HCEC 1CT (cell line): ENCODE data around the gene C22orf23.
A peak's percentile ranks its signal among the peaks of the same experiment; 100 is the strongest.

Experiments
- DNase-seq: peaks from one replicate; pipeline ENCODE4 v3.0.0-alpha.2; 2017

C22orf23 gene

DNA sequence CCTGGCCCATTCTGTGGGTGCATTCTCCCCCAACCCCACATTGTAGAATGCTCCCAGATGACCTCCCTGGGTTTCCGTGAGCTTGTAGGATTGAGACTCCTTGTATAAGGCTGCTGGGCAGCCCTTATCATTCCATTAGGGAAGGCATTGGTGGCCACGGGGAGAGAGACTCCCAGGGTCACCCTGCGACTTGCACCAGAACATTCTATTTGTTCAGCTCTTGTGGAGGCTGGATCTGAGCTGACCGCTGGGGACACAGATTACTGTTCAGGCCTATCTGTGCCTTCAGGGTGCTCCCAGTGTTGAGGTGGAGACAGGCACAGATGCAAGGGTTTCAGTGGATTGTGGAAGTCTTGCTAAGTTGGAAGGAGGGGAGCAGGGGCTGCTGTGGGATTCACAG is 29.5 kb downstream of the C22orf23 start:
- DNase-seq = no peak

- DNase-seq = no peak
These were observed 31.2 kb downstream of the C22orf23 start for GRCh38 chr22:37922191-37922590.

DNA sequence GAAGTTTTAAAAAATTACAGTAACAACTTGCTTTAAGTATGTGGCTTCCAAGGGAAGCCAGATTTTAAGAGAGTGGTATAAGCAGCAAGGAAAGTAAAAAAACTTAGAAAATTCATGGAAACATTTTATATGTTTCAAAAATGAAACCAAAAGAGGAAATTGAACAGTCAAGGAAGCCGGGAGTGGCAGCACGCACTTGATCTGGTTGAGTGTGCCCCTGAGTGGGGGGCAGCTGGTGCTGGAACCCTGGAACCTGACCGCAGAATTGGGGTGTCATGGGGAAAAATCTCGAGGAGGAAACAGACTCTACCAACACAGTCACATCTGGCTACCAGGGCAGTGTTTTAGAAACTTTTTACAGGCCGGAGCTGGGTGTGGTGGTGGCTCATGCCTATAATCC is 33.3 kb downstream of the C22orf23 start:
- DNase-seq = no peak

DNA sequence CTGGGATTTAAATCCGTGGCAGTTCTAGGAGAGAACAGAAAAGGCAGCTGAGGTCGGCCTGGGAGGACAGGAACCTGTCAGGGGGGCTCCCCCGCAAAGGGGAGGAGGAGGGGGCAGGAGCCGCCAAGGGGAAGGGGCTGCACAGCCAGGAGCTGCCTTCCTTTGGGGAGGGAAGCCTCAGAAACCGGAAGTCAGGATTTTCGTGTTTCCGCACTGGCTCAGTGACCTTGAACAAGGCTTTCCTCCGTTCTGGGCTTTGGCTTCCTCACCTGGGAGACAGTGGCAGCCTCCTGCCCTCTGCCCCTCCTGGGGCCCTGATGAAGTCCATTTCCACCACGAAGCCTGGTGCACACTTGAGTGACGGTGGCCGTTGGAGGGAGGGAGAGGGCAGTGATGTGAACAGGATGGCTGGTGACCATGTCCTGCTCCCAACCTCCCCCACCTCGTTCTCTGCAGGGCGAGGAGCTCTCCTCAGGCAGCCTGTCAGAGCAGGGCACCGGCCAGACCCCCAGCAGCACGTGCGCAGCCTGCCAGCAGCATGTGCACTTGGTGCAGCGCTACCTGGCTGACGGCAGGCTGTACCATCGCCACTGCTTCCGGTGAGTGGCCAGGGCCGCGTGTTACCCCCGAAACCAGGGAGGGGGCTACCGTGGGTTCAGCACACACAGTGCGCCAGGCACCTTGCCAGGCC is 34.7 kb downstream of the C22orf23 start:
- DNase-seq = no peak

GRCh38 chr22:37917874-37918548 is 35.4 kb downstream of the C22orf23 start:
- no peak for DNase-seq

DNA sequence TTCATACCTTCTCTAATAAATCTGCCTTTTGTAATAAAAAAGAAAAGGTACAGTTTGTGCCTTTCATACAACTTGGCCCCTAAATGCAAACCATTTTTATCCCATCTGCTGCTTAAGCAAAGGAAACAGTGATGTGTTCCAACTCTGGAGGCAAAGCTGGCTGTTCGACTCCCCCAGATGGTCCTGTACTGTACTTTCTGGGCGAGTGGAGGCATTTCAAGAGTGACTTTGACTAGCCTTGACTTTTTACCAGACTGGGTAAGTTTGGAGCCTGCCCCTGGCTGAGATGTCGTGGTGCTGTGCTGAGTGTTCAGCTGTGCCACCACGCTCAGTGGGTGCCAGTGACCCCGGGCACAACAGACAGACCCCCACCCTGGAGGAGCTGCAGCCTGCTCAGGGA is 37.1 kb downstream of the C22orf23 start:
- DNase-seq = no peak

DNA sequence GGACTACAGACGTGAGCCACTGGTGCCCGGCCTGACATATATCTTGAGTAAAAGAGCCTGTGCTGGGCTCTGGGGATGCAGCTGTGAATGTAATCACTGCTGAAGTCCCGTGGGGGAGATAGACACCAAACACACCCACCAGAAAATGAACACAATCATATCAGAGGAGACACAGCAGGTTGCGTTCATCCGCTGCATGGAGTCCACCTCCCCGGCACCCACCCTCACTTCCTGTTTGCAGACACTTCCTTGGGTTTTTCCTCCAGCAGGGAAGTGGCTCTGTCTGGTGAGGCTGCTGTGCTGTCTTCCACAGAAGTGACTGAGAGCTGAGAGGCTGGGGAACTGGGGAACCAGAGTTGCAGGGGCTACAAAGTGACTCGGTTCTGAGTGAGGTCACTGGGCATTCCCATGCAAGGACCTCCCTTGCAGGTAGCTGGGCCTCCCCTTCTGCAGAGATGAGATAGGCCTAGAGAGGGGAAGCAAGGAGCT is 40.1 kb downstream of the C22orf23 start:
- DNase-seq = no peak

DNA sequence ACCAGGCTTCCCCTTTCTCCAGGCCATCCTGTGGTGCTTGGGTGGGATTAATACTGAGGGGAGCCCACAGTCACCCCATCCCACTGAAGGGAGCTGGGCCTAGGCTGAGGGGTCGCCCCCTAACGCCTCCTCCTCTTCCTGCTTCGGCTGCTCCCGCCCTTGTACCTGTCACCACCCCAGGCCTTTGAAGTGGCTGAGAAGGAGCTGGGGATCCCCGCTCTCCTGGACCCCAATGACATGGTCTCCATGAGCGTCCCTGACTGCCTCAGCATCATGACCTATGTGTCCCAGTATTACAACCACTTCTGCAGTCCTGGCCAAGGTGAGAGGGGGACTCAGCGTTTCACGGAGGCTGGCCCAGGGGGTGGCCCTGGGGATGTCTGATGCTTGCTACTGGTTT is 41.2 kb downstream of the C22orf23 start:
- no peak for DNase-seq

DNA sequence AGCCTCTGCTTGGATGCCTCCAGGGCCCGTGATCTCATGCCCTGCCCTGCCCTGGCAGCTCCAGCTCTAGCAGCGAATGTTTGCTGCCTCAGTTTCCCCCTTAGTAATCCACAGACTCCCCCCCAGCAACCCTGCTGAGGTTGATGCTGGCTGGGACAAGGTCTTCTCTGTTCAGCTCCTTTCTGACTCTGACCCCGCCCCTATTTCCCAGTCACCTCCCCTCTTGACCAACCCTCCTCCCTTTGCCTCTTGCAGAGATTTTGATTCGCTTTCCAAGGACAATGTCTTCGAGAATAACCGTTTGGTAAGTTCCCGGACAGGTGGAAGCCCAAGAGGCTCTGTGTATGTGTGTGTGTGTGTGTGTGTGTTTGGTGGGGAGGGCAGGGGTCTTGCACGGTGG is 41.7 kb downstream of the C22orf23 start:
- no peak for DNase-seq

GRCh38 chr22:37910890-37911672 is 42.3 kb downstream of the C22orf23 start:
- no peak for DNase-seq

GRCh38 chr22:37909766-37910165 is 43.6 kb downstream of the C22orf23 start:
- DNase-seq = no peak

DNA sequence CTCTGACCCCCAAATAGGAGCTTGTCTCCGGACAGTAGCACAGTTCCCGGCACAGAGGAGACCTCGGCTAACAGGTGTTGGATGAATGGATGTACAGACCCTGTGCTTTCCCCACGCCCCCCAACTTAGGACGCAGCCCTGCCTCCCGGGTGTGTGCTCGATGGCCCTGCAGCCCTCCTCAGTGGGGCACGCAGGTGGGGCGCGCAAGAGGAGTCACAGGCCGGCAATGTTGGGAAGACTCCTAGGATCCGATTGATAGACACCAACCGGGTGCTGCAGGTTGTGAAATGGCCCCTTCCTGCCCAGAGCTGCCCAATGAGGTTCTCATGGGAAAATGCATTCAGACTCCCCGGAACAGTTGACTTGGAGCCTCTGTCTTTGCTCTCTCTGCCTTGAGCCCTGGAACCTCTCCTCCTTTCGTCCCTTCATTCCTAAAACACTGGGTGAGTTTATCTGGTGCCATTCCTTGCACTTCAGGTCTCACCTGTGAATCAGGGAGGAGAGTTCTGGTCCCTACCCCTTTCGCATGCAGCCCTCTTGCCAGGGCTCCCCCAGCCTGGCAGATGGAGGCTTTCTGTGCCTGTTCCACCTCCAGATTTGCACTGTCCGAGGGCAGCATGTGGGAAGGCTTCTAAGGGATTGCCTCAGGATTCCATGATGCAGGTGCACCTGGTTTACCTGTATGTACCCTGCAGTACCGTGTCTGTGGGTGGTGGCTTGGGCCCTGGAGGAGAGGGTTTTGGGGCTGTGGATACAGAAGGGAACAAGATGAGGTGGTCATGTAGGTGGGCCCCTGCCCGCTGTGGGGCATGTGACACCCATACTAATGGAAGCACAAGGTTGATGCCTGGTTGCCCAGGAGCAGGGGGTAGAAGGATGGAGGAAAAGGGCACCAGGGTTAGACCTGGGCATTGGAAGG is 46.1 kb downstream of the C22orf23 start:
- peak; percentile 21 for DNase-seq

- DNase-seq = no peak
These were observed 46.9 kb downstream of the C22orf23 start for GRCh38 chr22:37906364-37907008.

DNA sequence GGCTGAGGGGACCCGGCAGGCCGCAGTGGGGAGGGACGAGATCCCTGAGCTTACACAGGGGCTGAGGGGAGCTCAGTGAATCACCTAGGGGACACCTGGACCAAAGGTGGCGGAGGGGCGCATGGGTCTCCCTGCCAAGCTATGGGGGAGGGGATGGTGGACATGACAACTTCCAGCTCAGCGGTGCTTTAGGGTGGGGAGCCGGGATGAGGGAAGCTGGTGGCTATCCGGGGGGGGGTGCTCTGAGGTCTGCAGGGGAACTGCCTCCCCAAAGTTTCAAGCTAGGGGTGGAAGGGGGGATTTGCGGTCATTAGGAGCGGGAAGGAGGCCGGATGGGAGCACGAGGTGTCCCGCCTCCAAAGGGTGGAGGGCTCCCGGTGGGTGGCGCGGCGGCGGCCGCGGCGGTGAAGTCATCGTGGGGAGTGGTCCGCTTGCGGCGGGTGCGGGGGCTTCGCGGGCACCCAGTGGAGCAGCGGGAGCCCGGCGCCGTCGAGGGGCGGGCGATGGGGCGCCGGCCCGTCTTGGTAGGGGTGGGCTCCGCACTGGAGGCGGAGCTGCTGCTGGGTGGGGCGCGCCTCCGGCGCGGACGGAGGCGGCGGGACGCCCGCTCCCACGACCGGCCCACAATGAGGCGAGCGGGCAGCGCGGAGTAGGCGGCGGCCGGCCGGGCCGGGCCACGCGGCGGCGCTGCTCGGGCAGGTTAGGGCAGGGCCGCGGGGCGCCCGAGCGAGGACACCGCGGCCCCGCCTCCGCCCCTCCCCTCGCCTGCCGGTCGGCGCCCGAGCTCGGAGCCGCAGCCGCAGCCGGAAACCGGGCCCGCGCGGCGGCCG is 47.7 kb downstream of the C22orf23 start, which contains the start of gene MICALL1:
MICALL1 (plus strand) TSS at position 764 of the 830 bp plus-strand sequence. CDS start 126 bp downstream, outside the sequence.
- DNase-seq = peak; percentile 84

- DNase-seq = peak; percentile 97
These were observed 48.5 kb downstream of the C22orf23 start for GRCh38 chr22:37904572-37905533.

DNA sequence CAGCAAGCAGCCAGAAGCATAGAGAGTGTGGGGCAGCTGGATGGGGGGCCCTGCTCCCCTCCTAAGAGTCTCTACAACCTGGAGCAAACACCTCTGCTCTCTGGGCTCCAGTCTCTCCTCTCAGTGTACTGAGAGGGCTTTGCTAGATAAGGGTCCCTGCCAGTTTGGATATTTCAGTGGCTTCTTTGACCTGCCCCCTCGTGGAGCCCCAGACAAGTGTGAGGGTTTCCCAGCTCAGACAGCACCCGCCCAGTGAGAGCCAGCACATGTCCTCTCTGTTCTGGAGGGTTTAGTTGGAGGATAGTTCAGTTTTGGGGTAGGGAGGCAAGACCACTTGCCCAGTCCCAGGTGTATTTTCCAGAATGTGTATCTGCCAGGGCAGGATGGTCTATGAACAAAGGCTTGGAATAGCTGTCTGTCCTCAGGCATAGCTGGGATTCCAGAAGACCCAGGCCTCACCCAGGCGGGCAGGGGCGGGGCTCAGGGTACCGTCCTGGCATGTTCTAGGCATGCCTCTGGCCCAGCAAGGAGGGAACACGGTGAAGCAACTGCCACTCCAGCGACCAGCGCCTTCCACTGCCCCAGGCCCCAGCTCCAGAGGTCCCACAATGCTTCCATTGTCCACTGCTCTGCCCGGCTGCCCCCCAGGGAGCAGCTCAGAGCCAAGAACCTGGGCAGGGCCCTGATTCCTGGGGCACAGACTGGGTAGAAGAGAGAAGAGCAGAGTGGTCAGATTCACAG is 54.8 kb downstream of the C22orf23 start:
- DNase-seq = no peak

- DNase-seq = no peak
These were observed 55.6 kb downstream of the C22orf23 start for GRCh38 chr22:37897807-37898206.

DNA sequence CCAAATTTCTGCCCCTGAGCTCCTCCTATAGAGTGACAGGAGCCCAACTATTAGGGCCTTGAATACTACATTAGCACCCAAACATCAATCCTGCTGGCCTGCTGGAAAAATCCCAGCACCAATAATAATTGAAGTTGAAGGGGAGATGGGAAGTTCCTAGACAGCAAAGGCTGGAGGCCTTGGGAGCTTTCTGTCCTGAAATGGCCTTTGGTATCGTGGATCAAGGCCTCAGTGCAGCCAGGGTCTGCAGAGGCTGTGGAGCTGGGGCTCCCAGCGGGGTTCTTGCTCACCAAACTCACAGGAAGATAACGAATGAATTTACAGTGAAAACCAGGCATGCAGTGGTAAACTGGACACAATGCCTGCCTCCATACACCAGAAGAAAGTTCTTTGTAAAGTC is 56.5 kb downstream of the C22orf23 start:
- DNase-seq = no peak

DNA sequence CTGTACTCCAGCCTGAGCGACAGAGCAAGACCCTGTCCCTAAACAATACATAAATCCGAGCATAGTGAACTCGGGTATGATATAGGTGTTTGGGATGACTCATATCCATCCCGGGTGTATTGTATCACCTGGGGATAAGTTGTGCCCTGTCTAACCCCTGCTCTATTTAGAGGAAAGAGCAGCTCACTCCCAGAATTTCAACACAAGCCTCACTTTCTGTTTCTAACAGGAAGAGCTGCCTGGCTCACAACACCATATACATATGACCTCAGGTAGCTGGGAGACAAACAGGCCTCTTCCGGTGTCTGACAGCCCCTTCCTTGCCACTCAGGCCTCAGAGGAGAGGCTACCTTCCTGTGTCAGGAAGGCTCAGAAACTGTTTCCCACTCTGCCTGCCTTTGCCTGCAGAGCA is 57.2 kb downstream of the C22orf23 start:
- no peak for DNase-seq
